ENCODE results near the gene MYO1B. TPM values are rescaled to one million over a fixed set of nuclear protein-coding genes. Genes with fewer than 3 reads are reported as not detected.

The MYO1B gene
- total RNA-seq, 1 experiment from 2014 or later: 241 TPM

- H3K27me3 Mint-ChIP-seq (ENCODE audit: insufficient read depth, unreplicated experiment): no peaks in the 10 kb centered on the region
- no peaks in the 10 kb centered on the region for H3K36me3 Mint-ChIP-seq (ENCODE audit: insufficient read depth, unreplicated experiment)
- H3K4me1 Mint-ChIP-seq (ENCODE audit: insufficient read depth, unreplicated experiment): no peaks in the 10 kb centered on the region
- POLR2A ChIA-PET: interaction anchor here (0.6 to 1.4 kb wide), 2 partner anchors 9 to 298 kb away, joined by 3 read pairs; no protein-coding TSS in a partner anchor
- peaks cover 10% of the 10 kb centered on the region for H3K9me3 Mint-ChIP-seq (ENCODE audit: unreplicated experiment)
- no peak overlapping the region for H3K27ac Mint-ChIP-seq (ENCODE audit: low read depth, unreplicated experiment)
- no peak overlapping the region for H3K4me3 Mint-ChIP-seq (ENCODE audit: unreplicated experiment)
- BruUV-seq (replicated peaks): no TSS peak
- intact Hi-C loops (cut with micrococcal nuclease): no loop called here
- CTCF ChIA-PET: interaction anchor here (1.0 kb wide), 1 partner anchor 298 kb away, joined by 5 read pairs; no protein-coding TSS in a partner anchor
- DNase-seq (ENCODE audit: unreplicated experiment): no peak
- TF ChIP-seq CTCF (IDR thresholded peaks at IDR 0.05; ENCODE audit: unreplicated experiment): no peak
These were observed 217.2 kb downstream of the MYO1B start for GRCh38 chr2:191462370-191462769.

DNA sequence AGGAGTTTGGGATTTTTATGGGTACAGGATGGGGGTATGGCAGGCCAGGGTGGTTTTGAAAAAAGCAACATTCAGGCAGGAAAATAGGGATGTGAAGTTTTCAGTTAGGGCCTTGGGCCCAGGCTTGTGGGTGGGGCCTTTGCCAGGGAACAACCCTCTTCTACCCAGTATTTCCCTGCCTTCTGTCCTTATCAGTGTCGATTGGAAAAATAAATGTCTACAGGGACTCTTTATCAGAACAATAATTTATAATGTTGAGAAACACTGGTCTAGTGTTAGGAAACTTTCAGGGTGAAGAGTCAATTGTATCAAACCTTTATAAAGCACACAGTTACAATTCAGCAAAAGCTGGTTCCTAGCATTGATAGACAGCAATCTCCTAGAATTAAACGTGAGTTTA, 218.6 kb downstream of the MYO1B start:
- no peak overlapping the region for H3K27ac Mint-ChIP-seq (ENCODE audit: low read depth, unreplicated experiment)
- POLR2A ChIA-PET: no interaction called here
- TF ChIP-seq CTCF (IDR thresholded peaks at IDR 0.05; ENCODE audit: unreplicated experiment): no peak

DNA sequence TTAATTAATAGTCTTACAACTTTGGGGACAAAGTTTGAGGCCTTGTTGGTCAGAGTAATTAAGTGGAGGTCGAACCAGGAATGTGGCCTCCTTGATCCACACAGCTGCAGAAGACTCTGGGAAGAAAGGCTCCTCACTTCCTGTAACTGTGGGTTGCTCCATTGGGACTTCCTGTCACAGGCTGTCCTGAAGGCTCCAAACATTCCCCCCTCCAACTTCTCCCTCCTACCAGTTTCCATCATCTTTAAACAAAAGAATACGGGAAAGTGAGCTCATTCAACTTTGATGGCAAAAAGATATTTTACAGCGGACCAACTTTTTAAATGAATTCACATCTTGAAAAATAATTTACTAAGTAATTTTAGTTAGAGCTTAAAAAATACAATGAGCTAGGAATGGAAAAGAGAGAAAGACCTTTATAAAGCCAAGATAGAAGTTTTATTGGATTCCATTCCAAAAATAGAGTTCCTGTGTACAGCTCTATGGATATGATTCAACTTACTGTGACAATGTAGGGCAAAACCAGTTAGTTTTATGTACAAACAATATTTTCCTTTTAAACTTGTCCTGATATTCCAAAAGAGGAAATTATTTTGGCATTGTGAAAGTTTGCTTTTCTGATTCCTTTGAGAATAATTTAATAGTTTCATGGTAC, 220.7 kb downstream of the MYO1B start:
- Mint-ChIP-seq H3K4me1 (ENCODE audit: insufficient read depth, unreplicated experiment) (no peaks in the 10 kb centered on the region), H3K9me3 (ENCODE audit: unreplicated experiment) (no peaks in the 10 kb centered on the region), H3K27ac (ENCODE audit: low read depth, unreplicated experiment) (no peak overlapping the region), H3K27me3 (ENCODE audit: insufficient read depth, unreplicated experiment) (no peaks in the 10 kb centered on the region), H3K36me3 (ENCODE audit: insufficient read depth, unreplicated experiment) (no peaks in the 10 kb centered on the region), H3K4me3 (ENCODE audit: unreplicated experiment) (no peak overlapping the region)
- TF ChIP-seq CTCF (IDR thresholded peaks at IDR 0.05; ENCODE audit: unreplicated experiment): no peak
- DNase-seq (ENCODE audit: unreplicated experiment): no peak
- BruUV-seq (replicated peaks): no TSS peak
- ChIA-PET CTCF (interaction anchor here (0.6 to 1.0 kb wide), 2 partner anchors 12 to 46 kb away, joined by 3 read pairs; no protein-coding TSS in a partner anchor), POLR2A (interaction anchor here (0.7 to 1.1 kb wide), 2 partner anchors 9 to 1081 kb away, joined by 4 to 5 read pairs; no protein-coding TSS in a partner anchor)
- intact Hi-C loops (cut with micrococcal nuclease): no loop called here

More for the DNA sequence above, 218.6 kb downstream of the MYO1B start:
- no peak for DNase-seq (ENCODE audit: unreplicated experiment)
- no TSS peak for BruUV-seq (replicated peaks)
- Mint-ChIP-seq H3K9me3 (ENCODE audit: unreplicated experiment) (peaks cover 10% of the 10 kb centered on the region), H3K4me3 (ENCODE audit: unreplicated experiment) (no peak overlapping the region), H3K27me3 (ENCODE audit: insufficient read depth, unreplicated experiment) (no peaks in the 10 kb centered on the region), H3K4me1 (ENCODE audit: insufficient read depth, unreplicated experiment) (no peaks in the 10 kb centered on the region), H3K36me3 (ENCODE audit: insufficient read depth, unreplicated experiment) (no peaks in the 10 kb centered on the region)
- CTCF ChIA-PET: interaction anchor here (0.6 to 1.1 kb wide), 2 partner anchors 256 to 308 kb away, joined by 3 read pairs; no protein-coding TSS in a partner anchor
- intact Hi-C loops (cut with micrococcal nuclease): no loop called here

GRCh38 chr2:191467113-191467512, 221.9 kb downstream of the MYO1B start:
- no peak overlapping the region for H3K4me3 Mint-ChIP-seq (ENCODE audit: unreplicated experiment)
- no peak for TF ChIP-seq CTCF (IDR thresholded peaks at IDR 0.05; ENCODE audit: unreplicated experiment)
- intact Hi-C loops (cut with micrococcal nuclease): no loop called here
- POLR2A ChIA-PET: interaction anchor here (0.6 to 0.7 kb wide), 2 partner anchors 26 to 33 kb away, joined by 3 read pairs; no protein-coding TSS in a partner anchor
- no peaks in the 10 kb centered on the region for H3K4me1 Mint-ChIP-seq (ENCODE audit: insufficient read depth, unreplicated experiment)
- no peaks in the 10 kb centered on the region for H3K9me3 Mint-ChIP-seq (ENCODE audit: unreplicated experiment)
- H3K27ac Mint-ChIP-seq (ENCODE audit: low read depth, unreplicated experiment): no peak overlapping the region
- DNase-seq (ENCODE audit: unreplicated experiment): no peak
- BruUV-seq (replicated peaks): no TSS peak
- CTCF ChIA-PET: no interaction called here
- H3K36me3 Mint-ChIP-seq (ENCODE audit: insufficient read depth, unreplicated experiment): no peaks in the 10 kb centered on the region
- no peaks in the 10 kb centered on the region for H3K27me3 Mint-ChIP-seq (ENCODE audit: insufficient read depth, unreplicated experiment)

All from MCF 10A (cell line).